HG03159 (cell line): Measurements from ENCODE around the gene CIAO3.
A peak's percentile ranks its signal among the peaks of the same experiment; 100 is the strongest.
"Not testable (repeated sequence)": the region's sequence is repeated elsewhere in the genome, so short reads cannot be mapped to it uniquely, and the experiment has no call there.

Source experiments
- ATAC-seq: cut with Tn5 transposase; IDR thresholded peaks from one replicate; pipeline ENCODE4 v1.9.1; 2021; ENCODE audit warnings: mild to moderate bottlenecking, moderate library complexity; ENCODE audit not compliant: unreplicated experiment

CIAO3 gene

DNA sequence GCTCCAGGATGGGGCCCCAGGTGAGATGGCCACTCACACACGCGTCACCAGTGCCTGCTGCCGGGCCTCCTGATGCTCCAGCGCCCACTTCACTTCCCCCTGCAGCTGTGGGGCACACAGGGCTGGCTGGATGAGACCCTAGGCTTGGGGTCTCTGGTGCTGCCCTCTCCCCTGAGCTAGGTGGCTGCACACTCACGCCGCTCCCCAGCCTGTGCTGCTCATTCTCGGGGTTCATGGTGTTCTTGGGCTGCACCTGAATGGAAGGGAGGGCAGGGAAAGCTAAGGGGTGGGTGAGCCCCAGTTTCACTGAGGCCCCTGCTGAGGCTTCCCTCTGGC lies 15.8 kb downstream of the CIAO3 start:
- ATAC-seq: no peak

DNA sequence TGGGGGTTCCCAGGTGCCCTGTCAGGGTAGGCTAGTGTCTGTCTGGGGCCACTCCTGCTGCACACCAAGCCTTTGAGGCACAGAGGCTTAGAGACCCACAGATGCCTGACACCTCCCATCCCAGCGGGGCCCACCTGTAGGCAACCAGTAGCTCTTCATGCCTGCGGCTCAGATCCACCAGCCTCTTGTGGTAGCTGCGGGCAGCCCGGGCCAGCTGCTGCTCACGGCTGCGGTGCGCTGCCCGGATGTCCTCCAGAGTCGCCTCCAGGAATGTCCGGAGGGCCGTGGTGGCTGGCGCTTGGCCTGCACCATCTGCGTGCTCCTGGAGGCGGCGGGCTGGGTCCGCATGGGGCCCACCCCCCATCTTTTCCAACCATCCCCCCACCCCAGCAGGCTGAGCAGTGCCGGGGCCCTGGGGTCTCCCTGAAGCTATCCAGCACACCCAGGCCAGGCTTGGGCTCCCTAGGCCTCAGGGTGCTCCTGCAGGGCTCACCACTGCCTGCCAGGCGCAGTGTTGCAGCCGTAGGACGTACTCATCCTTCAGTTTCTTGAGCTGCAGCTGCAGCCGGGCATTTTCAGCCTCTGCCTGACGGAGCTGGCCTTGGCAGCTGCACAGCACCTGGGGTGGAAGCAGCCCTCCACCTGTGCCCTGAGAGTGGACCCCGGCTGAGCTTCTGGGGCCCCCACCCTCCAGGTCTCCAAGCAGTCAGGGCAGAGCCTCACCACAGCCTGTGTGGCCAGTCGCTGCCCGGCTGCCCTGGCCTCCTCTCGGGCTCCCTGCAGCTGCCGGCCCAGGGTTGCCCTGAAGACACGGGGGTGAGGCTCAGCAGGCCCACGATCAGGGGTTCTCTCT lies 16.4 kb downstream of the CIAO3 start:
- no peak for ATAC-seq

GRCh38 chr16:723695-724094 lies 17.1 kb downstream of the CIAO3 start:
- ATAC-seq: no peak

- ATAC-seq: no peak
Observed at GRCh38 chr16:722835-723633, 17.8 kb downstream of the CIAO3 start.

- no peak for ATAC-seq
Observed at GRCh38 chr16:721765-722540, 18.8 kb downstream of the CIAO3 start.

DNA sequence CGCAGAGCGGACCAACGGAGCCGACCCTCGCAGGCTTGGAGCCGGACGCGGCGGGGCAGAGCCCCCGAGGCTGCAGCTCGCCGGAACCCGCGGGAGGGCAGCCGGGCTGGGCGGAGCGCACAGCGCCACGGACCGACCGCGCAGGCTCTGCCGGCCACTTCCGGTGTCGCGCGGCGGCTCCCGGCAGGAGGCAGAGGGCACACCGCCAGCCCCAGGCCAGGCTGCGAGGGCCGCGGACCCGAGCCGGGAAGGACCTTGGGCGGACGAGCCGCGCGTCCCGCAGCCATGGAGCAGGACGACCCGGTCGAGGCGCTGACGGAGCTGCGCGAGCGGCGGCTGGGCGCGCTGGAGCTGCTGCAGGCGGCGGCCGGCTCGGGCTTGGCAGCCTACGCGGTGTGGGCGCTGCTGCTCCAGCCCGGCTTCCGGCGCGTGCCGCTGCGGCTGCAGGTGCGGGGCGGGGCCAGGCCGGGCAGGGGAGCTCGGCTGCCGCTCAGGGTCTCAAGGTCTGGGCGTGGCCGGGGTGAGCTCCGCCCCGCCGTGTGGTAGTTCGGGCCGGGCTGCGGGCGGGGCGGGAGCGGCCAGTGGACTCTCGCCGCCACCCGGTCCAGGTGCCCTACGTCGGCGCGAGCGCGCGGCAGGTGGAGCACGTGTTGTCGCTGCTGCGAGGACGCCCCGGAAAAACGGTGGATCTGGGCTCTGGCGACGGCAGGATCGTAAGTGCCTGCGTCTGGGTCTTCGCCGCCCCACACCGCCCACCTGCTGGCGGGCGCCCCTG lies 19.6 kb downstream of the CIAO3 start, which contains the start of gene ANTKMT:
TSS of gene ANTKMT (plus strand) at position 157 of the 775 bp plus-strand sequence. CDS start at position 286, 129 bp downstream.
- ATAC-seq: peak; percentile 69

- peak; percentile 18 for ATAC-seq
Observed at GRCh38 chr16:720447-720989, 20.3 kb downstream of the CIAO3 start.

- ATAC-seq: no peak
Observed at GRCh38 chr16:719815-720446, 20.9 kb downstream of the CIAO3 start.

DNA sequence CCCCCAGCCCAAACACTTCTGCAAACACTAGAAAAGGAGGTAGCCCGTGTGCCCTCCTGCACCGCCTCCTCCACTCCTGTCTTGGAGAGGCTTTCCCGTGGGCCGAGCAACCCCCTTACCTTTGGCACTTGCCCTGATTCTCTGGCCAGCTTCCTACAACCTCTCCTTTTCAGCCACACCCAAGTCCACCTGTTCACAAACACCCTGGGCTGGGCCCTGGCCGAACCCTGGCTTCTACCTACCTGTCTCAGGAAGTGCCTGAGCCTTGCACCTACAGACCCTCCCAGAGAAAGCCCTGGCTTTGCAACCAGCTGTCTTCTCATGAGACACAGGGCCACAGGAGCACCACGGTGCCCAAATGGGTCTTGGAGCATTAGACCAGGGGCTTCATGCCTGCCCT lies 21.9 kb downstream of the CIAO3 start:
- ATAC-seq: no peak

DNA sequence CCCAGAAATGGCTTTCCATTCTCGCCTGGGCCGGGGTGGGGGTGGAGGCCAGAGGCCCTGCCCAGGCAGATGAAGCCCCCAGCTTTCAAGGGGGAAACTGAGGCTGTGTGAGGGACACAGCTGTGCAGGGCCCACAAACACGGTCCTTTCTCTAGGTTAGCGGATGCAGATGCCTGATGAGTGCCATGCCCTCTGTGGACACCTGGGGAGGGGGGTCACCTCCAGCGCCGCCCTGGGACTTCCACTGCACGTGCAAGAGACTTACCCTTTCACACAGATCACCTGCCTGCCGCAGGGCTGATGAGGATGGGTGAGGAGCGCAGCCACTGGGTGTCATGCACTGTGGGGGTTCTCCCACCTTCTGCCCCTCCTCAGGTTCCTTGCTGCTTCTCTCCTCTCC lies 22.4 kb downstream of the CIAO3 start:
- ATAC-seq: no peak

DNA sequence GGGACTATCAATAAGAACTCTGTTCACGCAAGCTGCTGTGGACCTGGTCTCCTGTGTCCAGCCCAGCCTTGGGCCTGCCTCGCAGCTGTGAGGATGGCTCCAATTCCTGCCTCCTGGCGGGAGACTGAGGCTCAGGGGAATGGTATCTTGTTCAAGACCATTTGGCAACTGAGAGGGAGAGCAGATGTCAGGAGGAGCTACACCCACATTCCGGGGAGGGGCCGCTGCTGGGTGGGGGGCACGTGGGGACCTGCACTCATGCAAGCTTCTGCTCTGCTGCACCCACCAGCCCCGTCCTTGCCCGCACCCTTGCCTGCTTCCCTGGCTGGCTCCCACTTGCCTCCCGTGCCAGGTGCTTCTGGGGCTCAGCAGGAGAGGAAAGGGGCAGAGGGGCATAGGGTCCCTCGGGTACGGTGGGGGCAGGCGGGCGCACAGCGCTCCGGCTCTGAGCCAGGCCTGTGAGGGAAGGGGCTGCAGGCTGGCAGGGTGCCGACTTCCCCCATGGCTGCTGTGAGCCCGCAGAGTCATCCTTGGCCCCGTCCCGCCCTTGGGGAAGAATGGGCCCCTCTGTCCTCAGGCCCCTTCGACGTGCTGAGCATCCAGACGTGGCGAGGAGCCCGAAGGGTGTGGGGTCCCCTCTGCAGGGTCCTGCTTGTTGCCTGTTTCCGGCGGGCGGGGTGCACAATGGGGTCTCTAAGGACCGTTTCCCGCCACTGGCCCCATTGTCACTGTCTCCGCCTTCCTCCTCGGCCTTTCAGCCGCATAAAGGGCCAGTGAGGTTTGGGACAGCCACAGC lies 23.1 kb downstream of the CIAO3 start:
- ATAC-seq: no peak

DNA sequence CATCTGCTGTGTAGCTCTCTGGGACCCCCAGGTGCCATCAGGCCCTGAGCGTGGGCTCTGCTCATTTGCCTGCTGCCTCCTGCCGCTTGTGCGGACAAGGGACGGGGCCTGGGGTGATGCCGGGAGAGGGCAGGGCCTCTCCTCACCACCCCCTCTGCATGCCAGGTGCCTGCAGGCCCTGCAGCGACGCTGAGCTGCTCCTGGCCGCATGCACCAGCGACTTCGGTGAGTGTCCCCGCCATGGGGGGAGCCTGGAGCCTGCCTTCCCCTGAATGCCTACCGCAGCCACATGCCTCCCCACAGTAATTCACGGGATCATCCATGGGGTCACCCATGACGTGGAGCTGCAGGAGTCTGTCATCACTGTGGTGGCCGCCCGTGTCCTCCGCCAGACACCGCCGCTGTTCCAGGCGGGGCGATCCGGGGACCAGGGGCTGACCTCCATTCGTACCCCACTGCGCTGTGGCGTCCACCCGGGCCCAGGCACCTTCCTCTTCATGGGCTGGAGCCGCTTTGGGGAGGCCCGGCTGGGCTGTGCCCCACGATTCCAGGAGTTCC lies 23.9 kb downstream of the CIAO3 start:
- ATAC-seq: no peak

GRCh38 chr16:716200-716568 lies 24.6 kb downstream of the CIAO3 start:
- no peak for ATAC-seq

- ATAC-seq: no peak
Observed at GRCh38 chr16:715477-716199, 25.2 kb downstream of the CIAO3 start.

GRCh38 chr16:714558-715476 lies 26.0 kb downstream of the CIAO3 start, which contains the start of gene METRN:
METRN (plus strand) TSS chr16:715118; CDS start chr16:715290, 172 bp downstream.
- ATAC-seq: no peak

DNA sequence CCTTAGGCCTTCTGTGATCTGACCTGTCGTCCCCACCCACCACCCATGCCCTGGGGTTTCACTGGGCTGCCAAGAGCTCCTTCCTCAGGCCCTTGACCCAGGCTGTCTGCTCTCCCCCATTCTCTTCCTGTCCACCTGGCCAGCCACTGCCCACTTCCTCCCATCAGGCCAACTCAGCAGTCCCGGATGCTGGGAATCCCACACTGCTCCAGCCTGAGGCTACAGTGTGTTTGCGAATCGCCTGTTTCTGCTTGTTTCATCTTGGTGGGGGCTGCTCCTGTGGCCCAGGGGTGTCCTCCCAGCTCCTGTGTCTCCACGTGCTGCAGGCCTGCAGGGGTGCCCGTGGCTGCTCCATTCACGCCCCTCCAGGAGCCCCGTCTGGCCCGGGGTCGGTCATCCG lies 26.7 kb downstream of the CIAO3 start:
- ATAC-seq: no peak

DNA sequence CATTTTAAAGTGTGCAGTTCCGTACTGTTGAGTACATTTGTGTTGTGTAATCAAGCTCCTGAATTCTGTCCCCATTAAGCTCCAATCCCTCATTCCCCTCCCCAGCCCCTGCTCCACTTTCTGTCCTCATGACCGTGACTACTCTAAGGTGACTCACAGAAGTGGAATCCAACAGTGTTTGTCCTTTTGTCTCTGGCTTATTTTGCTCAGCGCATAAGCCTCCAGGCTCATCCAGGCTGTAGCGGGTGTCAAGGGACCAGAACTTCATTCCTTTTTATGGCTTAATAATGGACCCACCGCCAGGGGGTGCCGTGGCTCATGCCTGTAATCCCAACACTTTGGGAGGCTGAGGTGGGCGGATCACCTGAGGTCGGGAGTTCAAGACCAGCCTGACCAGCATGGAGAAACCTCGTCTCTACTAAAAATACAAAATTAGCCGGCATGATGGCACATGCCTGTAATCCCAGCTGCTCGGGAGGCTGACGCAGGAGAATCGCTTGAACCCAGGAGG lies 28.0 kb downstream of the CIAO3 start:
- not testable (repeated sequence) for ATAC-seq
